Measurements from ENCODE around the gene FAM98A. TPM values are rescaled to one million over a fixed set of nuclear protein-coding genes. Genes with fewer than 3 reads are reported as not detected.

Gene FAM98A
- total and polyA plus RNA-seq, 10 of the 15 experiments (the other 5 are each of a cell fraction or from before 2014, with no cell fraction given): 29.7 to 231 (median 80.2) TPM

DNA sequence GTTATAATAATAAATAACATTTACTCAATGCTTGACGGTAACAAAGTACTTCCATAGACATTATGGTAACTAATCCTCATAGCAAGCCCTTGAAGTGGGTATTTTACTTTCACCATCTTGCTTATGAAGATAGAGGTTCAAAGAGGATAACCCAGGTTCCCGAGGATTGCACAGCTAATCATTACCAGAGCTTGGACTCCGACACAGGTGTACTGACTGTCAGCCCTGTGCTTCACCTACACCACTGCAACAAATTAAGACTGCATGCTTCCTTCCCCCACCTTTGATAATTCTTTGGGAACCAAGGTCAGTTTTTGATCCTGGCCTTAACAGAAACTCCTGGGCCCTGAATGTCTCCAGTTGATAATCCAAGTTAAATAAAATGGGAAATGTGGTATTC lies 48.9 kb downstream of the FAM98A start:
- ChIA-PET CTCF (interaction anchor here (1.1 to 1.4 kb wide), 2 partner anchors 57 to 74 kb away, joined by 3 read pairs; no protein-coding TSS in a partner anchor), SMC1A (ENCODE audit: uncharacterized antibody, unreplicated experiment) (no interaction called here), POLR2A (no interaction called here), RAD21 (ENCODE audit: unreplicated experiment) (interaction anchor here (1.0 kb wide), 1 partner anchor 58 kb away, joined by 3 read pairs; no protein-coding TSS in a partner anchor)
- BruUV-seq (replicated peaks): no TSS peak
- WGBS (ENCODE audit: insufficient coverage, insufficient replicate concordance, low lambda C conversion rate, missing lambda C conversion rate): 98% methylated on average over 3 of the region's 3 CpGs
- H3K4me1 ChIP-seq (ENCODE audit: control insufficient read depth, insufficient read depth, low read length): no peaks in the 10 kb centered on the region
- H3K4me2 ChIP-seq (ENCODE audit: control insufficient read depth, insufficient read depth): no peak overlapping the region
- peaks cover 1 to 40% of the 10 kb centered on the region in 2 experiments for H3K36me3 ChIP-seq (ENCODE audit: control insufficient read depth in 2 of 2, insufficient read depth in 2 of 2, low read length in 1 of 2)
- in situ Hi-C loops (cut with MboI) (no loop called here), intact Hi-C loops (cut with micrococcal nuclease; ENCODE audit: unreplicated experiment) (no loop called here)
- DNase-seq (ENCODE audit: low read depth, low spot score) (no peak), FAIRE-seq (no peak), ATAC-seq (no peak)
- H3K4me3 ChIP-seq: no peak overlapping the region
- no peak overlapping the region for H3K9ac ChIP-seq (ENCODE audit: control insufficient read depth, insufficient read depth, low read length)
- no peaks in the 10 kb centered on the region for H4K20me1 ChIP-seq (ENCODE audit: control insufficient read depth, insufficient read depth)
- H3K9me3 ChIP-seq (replicated peaks; ENCODE audit: control insufficient read depth, insufficient read depth, low read length): no peaks in the 10 kb centered on the region
- H3K27me3 ChIP-seq (replicated peaks in 1 of 2; ENCODE audit: control insufficient read depth in 2 of 2, insufficient read depth in 2 of 2, low read length in 1 of 2): no peaks in the 10 kb centered on the region
- H3K27ac ChIP-seq (ENCODE audit: control insufficient read depth, insufficient read depth): no peak overlapping the region
- H3K79me2 ChIP-seq (ENCODE audit: control insufficient read depth, insufficient read depth, low read length): no peaks in the 10 kb centered on the region
- H2AFZ ChIP-seq (ENCODE audit: control insufficient read depth, low read depth, low read length): no peak overlapping the region
- TF ChIP-seq, protein P1, sequence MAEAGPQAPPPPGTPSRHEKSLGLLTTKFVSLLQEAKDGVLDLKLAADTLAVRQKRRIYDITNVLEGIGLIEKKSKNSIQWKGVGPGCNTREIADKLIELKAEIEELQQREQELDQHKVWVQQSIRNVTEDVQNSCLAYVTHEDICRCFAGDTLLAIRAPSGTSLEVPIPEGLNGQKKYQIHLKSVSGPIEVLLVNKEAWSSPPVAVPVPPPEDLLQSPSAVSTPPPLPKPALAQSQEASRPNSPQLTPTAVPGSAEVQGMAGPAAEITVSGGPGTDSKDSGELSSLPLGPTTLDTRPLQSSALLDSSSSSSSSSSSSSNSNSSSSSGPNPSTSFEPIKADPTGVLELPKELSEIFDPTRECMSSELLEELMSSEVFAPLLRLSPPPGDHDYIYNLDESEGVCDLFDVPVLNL (IDR thresholded peaks at IDR 0.05; ENCODE audit: low read depth, low read length): no peak
- TF ChIP-seq CHD4 (IDR thresholded peaks at IDR 0.05): no peak
- TF ChIP-seq FOXM1 (IDR thresholded peaks at IDR 0.05; ENCODE audit: low read depth, low read length): no peak
- TF ChIP-seq NRF1 (conservative IDR thresholded peaks at IDR 0.05; ENCODE audit: low read depth, low read length): no peak
- TF ChIP-seq, protein P2, sequence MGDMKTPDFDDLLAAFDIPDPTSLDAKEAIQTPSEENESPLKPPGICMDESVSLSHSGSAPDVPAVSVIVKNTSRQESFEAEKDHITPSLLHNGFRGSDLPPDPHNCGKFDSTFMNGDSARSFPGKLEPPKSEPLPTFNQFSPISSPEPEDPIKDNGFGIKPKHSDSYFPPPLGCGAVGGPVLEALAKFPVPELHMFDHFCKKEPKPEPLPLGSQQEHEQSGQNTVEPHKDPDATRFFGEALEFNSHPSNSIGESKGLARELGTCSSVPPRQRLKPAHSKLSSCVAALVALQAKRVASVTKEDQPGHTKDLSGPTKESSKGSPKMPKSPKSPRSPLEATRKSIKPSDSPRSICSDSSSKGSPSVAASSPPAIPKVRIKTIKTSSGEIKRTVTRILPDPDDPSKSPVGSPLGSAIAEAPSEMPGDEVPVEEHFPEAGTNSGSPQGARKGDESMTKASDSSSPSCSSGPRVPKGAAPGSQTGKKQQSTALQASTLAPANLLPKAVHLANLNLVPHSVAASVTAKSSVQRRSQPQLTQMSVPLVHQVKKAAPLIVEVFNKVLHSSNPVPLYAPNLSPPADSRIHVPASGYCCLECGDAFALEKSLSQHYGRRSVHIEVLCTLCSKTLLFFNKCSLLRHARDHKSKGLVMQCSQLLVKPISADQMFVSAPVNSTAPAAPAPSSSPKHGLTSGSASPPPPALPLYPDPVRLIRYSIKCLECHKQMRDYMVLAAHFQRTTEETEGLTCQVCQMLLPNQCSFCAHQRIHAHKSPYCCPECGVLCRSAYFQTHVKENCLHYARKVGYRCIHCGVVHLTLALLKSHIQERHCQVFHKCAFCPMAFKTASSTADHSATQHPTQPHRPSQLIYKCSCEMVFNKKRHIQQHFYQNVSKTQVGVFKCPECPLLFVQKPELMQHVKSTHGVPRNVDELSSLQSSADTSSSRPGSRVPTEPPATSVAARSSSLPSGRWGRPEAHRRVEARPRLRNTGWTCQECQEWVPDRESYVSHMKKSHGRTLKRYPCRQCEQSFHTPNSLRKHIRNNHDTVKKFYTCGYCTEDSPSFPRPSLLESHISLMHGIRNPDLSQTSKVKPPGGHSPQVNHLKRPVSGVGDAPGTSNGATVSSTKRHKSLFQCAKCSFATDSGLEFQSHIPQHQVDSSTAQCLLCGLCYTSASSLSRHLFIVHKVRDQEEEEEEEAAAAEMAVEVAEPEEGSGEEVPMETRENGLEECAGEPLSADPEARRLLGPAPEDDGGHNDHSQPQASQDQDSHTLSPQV (IDR thresholded peaks at IDR 0.05): no peak
- TF ChIP-seq, protein P3, sequence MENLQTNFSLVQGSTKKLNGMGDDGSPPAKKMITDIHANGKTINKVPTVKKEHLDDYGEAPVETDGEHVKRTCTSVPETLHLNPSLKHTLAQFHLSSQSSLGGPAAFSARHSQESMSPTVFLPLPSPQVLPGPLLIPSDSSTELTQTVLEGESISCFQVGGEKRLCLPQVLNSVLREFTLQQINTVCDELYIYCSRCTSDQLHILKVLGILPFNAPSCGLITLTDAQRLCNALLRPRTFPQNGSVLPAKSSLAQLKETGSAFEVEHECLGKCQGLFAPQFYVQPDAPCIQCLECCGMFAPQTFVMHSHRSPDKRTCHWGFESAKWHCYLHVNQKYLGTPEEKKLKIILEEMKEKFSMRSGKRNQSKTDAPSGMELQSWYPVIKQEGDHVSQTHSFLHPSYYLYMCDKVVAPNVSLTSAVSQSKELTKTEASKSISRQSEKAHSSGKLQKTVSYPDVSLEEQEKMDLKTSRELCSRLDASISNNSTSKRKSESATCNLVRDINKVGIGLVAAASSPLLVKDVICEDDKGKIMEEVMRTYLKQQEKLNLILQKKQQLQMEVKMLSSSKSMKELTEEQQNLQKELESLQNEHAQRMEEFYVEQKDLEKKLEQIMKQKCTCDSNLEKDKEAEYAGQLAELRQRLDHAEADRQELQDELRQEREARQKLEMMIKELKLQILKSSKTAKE (IDR thresholded peaks at IDR 0.05; ENCODE audit: low read depth, poor library complexity, severe bottlenecking): no peak
- TF ChIP-seq TCF3 (IDR thresholded peaks at IDR 0.05; ENCODE audit: borderline replicate concordance, insufficient read depth, low read depth, low read length): no peak
- TF ChIP-seq, protein P4, sequence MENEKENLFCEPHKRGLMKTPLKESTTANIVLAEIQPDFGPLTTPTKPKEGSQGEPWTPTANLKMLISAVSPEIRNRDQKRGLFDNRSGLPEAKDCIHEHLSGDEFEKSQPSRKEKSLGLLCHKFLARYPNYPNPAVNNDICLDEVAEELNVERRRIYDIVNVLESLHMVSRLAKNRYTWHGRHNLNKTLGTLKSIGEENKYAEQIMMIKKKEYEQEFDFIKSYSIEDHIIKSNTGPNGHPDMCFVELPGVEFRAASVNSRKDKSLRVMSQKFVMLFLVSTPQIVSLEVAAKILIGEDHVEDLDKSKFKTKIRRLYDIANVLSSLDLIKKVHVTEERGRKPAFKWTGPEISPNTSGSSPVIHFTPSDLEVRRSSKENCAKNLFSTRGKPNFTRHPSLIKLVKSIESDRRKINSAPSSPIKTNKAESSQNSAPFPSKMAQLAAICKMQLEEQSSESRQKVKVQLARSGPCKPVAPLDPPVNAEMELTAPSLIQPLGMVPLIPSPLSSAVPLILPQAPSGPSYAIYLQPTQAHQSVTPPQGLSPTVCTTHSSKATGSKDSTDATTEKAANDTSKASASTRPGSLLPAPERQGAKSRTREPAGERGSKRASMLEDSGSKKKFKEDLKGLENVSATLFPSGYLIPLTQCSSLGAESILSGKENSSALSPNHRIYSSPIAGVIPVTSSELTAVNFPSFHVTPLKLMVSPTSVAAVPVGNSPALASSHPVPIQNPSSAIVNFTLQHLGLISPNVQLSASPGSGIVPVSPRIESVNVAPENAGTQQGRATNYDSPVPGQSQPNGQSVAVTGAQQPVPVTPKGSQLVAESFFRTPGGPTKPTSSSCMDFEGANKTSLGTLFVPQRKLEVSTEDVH (IDR thresholded peaks at IDR 0.05; ENCODE audit: low read depth, partially characterized antibody): no peak
- TF ChIP-seq, protein P5, sequence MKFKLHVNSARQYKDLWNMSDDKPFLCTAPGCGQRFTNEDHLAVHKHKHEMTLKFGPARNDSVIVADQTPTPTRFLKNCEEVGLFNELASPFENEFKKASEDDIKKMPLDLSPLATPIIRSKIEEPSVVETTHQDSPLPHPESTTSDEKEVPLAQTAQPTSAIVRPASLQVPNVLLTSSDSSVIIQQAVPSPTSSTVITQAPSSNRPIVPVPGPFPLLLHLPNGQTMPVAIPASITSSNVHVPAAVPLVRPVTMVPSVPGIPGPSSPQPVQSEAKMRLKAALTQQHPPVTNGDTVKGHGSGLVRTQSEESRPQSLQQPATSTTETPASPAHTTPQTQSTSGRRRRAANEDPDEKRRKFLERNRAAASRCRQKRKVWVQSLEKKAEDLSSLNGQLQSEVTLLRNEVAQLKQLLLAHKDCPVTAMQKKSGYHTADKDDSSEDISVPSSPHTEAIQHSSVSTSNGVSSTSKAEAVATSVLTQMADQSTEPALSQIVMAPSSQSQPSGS (IDR thresholded peaks at IDR 0.05; ENCODE audit: low read length): no peak
- TF ChIP-seq NR2C1 (IDR thresholded peaks at IDR 0.05): no peak
